ENCODE data around the gene PTTG1IP.

Gene PTTG1IP

DNA sequence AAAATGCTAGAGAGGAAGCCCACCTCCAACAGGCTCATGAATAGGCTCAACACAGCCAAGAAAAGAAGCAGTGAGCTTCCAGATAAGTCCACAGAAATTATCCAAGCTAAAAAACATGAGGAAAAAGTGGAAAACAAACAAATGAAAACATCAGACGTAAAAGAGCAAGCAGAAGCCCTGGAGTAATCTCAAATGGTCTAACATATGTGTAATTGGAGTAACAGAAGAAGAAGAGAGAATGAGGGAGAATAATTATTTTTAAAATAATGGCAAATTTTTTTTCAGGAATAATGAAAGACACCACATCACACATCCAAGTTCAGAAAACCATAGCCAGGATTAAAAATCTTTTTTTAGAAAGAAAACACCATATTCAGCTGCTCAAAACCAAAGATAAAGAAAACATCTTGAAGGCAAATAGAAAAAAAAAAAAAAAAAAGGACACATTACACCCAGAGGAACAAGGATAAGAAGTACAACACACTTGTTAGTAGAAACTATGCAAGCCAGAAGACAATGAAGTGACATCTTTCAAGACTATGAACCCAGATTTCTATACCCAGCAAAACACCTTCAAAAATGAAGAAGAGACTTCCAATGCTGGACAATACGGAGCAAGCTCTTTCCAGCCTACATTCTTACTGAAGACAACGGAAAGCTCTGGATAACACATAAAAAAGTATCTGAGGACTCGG, 45.0 kb downstream of the PTTG1IP start (continued):
- TF ChIP-seq IKZF3 (tag by site-specific recombination; IDR thresholded peaks at IDR 0.05) (no peak), ZNF223 (tag by site-specific recombination; IDR thresholded peaks at IDR 0.05) (no peak), ZNF529 (tag by site-specific recombination; IDR thresholded peaks at IDR 0.05; ENCODE audit: insufficient replicate concordance) (peak; percentile 71)

DNA sequence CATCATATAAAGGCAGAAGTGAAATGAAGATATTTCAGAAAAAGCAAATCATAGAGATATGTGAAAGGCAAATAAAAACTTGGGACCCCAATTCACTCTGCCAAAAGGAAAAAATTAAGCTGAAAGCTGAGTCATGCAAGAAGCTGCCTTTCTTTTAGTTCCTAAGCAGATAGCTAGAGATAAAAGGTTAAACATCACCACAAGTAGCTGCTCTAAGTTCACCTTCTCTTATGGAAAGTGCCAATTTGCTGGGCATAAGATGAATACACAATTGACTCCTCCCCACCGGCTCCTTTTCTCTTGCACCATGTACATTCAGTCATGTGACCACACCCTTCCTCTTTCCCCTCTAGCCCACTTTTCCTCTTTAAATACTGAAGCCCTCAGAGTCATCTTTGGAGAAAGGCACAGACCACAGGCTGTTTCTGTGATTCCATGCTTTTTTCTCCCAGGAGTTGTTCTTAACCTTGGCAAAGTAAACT, 50.3 kb downstream of the PTTG1IP start:
- H3K4me1 ChIP-seq (ENCODE audit: control insufficient read depth, insufficient read depth, low read length) = no peaks in the 10 kb centered on the region
- no peak overlapping the region for H3K4me3 ChIP-seq (ENCODE audit: low read depth, low read length)
- ChIA-PET POLR2A (interaction anchor here (1.0 kb wide), 1 partner anchor 22 kb away, joined by 9 read pairs; the partner anchor contains the start of gene UBE2G2), CTCF (interaction anchor here (1.2 kb wide), 1 partner anchor 317 kb away, joined by 4 read pairs; no protein-coding TSS in a partner anchor)
- H3K27ac ChIP-seq (ENCODE audit: extremely low read depth, low read depth, low read length) = no peak overlapping the region
- no peaks in the 10 kb centered on the region for H3K9me3 ChIP-seq (ENCODE audit: control insufficient read depth, insufficient read depth, low read depth, low read length)
- H3K36me3 ChIP-seq (ENCODE audit: control insufficient read depth in 2 of 2, insufficient read depth in 1 of 2, low read length in 2 of 2) = no peaks in the 10 kb centered on the region
- TF ChIP-seq, protein P1, sequence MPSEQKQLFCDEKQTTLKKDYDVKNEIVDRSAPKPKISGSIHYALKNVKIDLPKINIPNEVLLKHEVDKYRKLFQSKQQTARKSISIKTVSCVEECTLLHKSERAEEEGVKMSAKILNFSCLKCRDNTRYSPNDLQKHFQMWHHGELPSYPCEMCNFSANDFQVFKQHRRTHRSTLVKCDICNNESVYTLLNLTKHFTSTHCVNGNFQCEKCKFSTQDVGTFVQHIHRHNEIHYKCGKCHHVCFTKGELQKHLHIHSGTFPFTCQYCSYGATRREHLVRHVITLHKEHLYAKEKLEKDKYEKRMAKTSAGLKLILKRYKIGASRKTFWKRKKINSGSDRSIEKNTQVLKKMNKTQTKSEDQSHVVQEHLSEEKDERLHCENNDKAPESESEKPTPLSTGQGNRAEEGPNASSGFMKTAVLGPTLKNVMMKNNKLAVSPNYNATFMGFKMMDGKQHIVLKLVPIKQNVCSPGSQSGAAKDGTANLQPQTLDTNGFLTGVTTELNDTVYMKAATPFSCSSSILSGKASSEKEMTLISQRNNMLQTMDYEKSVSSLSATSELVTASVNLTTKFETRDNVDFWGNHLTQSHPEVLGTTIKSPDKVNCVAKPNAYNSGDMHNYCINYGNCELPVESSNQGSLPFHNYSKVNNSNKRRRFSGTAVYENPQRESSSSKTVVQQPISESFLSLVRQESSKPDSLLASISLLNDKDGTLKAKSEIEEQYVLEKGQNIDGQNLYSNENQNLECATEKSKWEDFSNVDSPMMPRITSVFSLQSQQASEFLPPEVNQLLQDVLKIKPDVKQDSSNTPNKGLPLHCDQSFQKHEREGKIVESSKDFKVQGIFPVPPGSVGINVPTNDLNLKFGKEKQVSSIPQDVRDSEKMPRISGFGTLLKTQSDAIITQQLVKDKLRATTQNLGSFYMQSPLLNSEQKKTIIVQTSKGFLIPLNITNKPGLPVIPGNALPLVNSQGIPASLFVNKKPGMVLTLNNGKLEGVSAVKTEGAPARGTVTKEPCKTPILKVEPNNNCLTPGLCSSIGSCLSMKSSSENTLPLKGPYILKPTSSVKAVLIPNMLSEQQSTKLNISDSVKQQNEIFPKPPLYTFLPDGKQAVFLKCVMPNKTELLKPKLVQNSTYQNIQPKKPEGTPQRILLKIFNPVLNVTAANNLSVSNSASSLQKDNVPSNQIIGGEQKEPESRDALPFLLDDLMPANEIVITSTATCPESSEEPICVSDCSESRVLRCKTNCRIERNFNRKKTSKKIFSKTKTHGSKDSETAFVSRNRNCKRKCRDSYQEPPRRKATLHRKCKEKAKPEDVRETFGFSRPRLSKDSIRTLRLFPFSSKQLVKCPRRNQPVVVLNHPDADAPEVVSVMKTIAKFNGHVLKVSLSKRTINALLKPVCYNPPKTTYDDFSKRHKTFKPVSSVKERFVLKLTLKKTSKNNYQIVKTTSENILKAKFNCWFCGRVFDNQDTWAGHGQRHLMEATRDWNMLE (tag by site-specific recombination; conservative IDR thresholded peaks at IDR 0.05; ENCODE audit: low read depth) = 0 out of 2 replicates have a peak, but pooled peaks have one; percentile 6
- TF ChIP-seq ZNF324 (tag by site-specific recombination; IDR thresholded peaks at IDR 0.05) = 0 out of 2 replicates have a peak, but pooled peaks have one; percentile 1
- TF ChIP-seq MEIS1 (CRISPR knock-in tag; IDR thresholded peaks at IDR 0.05; ENCODE audit: borderline replicate concordance) = no peak

DNA sequence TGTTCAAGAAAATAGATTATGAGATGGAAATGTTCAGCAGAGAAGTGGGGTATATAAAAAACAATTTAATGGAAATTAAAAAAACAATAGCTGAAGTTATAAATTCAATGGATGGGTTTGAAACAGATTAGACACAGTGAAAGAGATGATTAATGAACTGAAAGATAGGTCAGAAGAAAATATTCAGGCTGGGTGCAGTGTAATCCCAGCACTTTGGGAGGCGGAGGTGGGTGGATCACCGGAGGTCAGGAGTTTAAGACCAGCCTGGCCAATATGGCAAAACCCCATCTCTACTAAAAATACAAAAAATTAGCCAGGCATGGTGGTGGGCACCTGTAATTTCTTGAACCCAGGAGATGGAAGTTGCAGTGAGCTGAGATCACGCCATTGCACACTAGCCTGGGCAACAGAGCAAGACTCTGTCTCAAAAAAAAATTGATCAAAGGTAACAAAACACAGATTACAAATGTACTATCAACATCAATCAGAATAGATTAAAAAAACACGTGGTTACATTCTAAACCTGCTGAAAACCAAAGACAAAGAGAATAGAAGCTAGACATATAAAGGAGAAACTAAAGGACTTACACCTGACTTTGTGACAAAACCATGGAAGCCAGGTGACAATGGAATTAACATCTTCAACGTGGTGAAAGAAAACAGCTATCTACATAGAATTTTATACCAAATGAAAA, 50.9 kb downstream of the PTTG1IP start:
- no peak overlapping the region for H3K4me3 ChIP-seq (ENCODE audit: low read depth, low read length)
- no peaks in the 10 kb centered on the region for H3K9me3 ChIP-seq (ENCODE audit: control insufficient read depth, insufficient read depth, low read depth, low read length)
- H3K27ac ChIP-seq (ENCODE audit: extremely low read depth, low read depth, low read length) = no peak overlapping the region
- no peaks in the 10 kb centered on the region for H3K4me1 ChIP-seq (ENCODE audit: control insufficient read depth, insufficient read depth, low read length)
- ChIA-PET CTCF (interaction anchor here (1.2 kb wide), 1 partner anchor 318 kb away, joined by 4 read pairs; no protein-coding TSS in a partner anchor), POLR2A (interaction anchor here (1.0 kb wide), 1 partner anchor 21 kb away, joined by 9 read pairs; the partner anchor contains the start of gene UBE2G2)
- no peaks in the 10 kb centered on the region for H3K36me3 ChIP-seq (ENCODE audit: control insufficient read depth in 2 of 2, insufficient read depth in 1 of 2, low read length in 2 of 2)
- TF ChIP-seq, protein P2, sequence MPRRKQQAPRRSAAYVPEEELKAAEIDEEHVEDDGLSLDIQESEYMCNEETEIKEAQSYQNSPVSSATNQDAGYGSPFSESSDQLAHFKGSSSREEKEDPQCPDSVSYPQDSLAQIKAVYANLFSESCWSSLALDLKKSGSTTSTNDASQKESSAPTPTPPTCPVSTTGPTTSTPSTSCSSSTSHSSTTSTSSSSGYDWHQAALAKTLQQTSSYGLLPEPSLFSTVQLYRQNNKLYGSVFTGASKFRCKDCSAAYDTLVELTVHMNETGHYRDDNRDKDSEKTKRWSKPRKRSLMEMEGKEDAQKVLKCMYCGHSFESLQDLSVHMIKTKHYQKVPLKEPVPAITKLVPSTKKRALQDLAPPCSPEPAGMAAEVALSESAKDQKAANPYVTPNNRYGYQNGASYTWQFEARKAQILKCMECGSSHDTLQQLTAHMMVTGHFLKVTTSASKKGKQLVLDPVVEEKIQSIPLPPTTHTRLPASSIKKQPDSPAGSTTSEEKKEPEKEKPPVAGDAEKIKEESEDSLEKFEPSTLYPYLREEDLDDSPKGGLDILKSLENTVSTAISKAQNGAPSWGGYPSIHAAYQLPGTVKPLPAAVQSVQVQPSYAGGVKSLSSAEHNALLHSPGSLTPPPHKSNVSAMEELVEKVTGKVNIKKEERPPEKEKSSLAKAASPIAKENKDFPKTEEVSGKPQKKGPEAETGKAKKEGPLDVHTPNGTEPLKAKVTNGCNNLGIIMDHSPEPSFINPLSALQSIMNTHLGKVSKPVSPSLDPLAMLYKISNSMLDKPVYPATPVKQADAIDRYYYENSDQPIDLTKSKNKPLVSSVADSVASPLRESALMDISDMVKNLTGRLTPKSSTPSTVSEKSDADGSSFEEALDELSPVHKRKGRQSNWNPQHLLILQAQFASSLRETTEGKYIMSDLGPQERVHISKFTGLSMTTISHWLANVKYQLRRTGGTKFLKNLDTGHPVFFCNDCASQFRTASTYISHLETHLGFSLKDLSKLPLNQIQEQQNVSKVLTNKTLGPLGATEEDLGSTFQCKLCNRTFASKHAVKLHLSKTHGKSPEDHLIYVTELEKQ (tag by site-specific recombination; IDR thresholded peaks at IDR 0.05; ENCODE audit: borderline replicate concordance) = no peak; the same call in 1 of the 2 replicates
- TF ChIP-seq ZNF404 (tag by site-specific recombination; IDR thresholded peaks at IDR 0.05) (no peak), IKZF3 (tag by site-specific recombination; IDR thresholded peaks at IDR 0.05) (no peak), ZNF223 (tag by site-specific recombination; IDR thresholded peaks at IDR 0.05) (no peak), SP3 (tag by site-specific recombination; IDR thresholded peaks at IDR 0.05) (0 out of 2 replicates have a peak, but pooled peaks have one; percentile 12)
- TF ChIP-seq, protein P3, sequence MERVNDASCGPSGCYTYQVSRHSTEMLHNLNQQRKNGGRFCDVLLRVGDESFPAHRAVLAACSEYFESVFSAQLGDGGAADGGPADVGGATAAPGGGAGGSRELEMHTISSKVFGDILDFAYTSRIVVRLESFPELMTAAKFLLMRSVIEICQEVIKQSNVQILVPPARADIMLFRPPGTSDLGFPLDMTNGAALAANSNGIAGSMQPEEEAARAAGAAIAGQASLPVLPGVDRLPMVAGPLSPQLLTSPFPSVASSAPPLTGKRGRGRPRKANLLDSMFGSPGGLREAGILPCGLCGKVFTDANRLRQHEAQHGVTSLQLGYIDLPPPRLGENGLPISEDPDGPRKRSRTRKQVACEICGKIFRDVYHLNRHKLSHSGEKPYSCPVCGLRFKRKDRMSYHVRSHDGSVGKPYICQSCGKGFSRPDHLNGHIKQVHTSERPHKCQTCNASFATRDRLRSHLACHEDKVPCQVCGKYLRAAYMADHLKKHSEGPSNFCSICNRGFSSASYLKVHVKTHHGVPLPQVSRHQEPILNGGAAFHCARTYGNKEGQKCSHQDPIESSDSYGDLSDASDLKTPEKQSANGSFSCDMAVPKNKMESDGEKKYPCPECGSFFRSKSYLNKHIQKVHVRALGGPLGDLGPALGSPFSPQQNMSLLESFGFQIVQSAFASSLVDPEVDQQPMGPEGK (tag by site-specific recombination; IDR thresholded peaks at IDR 0.05) = no peak
- TF ChIP-seq, protein P4, sequence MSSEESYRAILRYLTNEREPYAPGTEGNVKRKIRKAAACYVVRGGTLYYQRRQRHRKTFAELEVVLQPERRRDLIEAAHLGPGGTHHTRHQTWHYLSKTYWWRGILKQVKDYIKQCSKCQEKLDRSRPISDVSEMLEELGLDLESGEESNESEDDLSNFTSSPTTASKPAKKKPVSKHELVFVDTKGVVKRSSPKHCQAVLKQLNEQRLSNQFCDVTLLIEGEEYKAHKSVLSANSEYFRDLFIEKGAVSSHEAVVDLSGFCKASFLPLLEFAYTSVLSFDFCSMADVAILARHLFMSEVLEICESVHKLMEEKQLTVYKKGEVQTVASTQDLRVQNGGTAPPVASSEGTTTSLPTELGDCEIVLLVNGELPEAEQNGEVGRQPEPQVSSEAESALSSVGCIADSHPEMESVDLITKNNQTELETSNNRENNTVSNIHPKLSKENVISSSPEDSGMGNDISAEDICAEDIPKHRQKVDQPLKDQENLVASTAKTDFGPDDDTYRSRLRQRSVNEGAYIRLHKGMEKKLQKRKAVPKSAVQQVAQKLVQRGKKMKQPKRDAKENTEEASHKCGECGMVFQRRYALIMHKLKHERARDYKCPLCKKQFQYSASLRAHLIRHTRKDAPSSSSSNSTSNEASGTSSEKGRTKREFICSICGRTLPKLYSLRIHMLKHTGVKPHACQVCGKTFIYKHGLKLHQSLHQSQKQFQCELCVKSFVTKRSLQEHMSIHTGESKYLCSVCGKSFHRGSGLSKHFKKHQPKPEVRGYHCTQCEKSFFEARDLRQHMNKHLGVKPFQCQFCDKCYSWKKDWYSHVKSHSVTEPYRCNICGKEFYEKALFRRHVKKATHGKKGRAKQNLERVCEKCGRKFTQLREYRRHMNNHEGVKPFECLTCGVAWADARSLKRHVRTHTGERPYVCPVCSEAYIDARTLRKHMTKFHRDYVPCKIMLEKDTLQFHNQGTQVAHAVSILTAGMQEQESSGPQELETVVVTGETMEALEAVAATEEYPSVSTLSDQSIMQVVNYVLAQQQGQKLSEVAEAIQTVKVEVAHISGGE (tag by site-specific recombination; conservative IDR thresholded peaks at IDR 0.05; ENCODE audit: low read depth) = no peak
- TF ChIP-seq, protein P5, sequence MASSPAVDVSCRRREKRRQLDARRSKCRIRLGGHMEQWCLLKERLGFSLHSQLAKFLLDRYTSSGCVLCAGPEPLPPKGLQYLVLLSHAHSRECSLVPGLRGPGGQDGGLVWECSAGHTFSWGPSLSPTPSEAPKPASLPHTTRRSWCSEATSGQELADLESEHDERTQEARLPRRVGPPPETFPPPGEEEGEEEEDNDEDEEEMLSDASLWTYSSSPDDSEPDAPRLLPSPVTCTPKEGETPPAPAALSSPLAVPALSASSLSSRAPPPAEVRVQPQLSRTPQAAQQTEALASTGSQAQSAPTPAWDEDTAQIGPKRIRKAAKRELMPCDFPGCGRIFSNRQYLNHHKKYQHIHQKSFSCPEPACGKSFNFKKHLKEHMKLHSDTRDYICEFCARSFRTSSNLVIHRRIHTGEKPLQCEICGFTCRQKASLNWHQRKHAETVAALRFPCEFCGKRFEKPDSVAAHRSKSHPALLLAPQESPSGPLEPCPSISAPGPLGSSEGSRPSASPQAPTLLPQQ (tag by site-specific recombination; IDR thresholded peaks at IDR 0.05) = no peak

All from HEK293 (cell line).